ENCODE data around the gene PPP1CB. TPM values are rescaled to one million over a fixed set of nuclear protein-coding genes. Genes with fewer than 3 reads are reported as not detected.
"Not testable (repeated sequence)": the region's sequence is repeated elsewhere in the genome, so short reads cannot be mapped to it uniquely, and the experiment has no call there.

The PPP1CB gene
- total RNA-seq, 1 donor from 2014 or later = 196 TPM

GRCh38 chr2:28729698-28730097 lies 21.9 kb upstream of the PPP1CB start:
- H3K27ac ChIP-seq = peak overlapping the region; percentile 41 to 48
- DNase-seq (ENCODE audit: low spot score in 2 of 2) = no peak
- intact Hi-C loops (cut with DNase I) = loop anchor here (5.0 kb wide), 1 partner anchor 137 kb away; no protein-coding TSS in a partner anchor
- H3K4me3 ChIP-seq = peak overlapping the region in 1 of 2 donors; percentile 27
- H3K36me3 ChIP-seq = peaks cover 0 to 11% of the 10 kb centered on the region in 2 donors
- no peaks in the 10 kb centered on the region for H3K27me3 ChIP-seq
- H3K9me3 ChIP-seq = no peaks in the 10 kb centered on the region
- H3K4me1 ChIP-seq = peaks cover 4 to 29% of the 10 kb centered on the region in 2 donors
- TF ChIP-seq CTCF (IDR thresholded peaks at IDR 0.05) = no peak

GRCh38 chr2:28730641-28731146 lies 20.9 kb upstream of the PPP1CB start:
- TF ChIP-seq CTCF (IDR thresholded peaks at IDR 0.05) = no peak
- intact Hi-C loops (cut with DNase I) = loop anchor here (5.0 kb wide), 1 partner anchor 138 kb away; no protein-coding TSS in a partner anchor
- DNase-seq (ENCODE audit: low spot score in 2 of 2) = no peak
- Histone ChIP-seq H3K27ac (peak overlapping the region; percentile 41 to 48), H3K27me3 (no peaks in the 10 kb centered on the region), H3K4me3 (peak overlapping the region in 1 of 2 donors; percentile 27), H3K4me1 (peaks cover 4 to 29% of the 10 kb centered on the region in 2 donors), H3K9me3 (no peaks in the 10 kb centered on the region), H3K36me3 (peaks cover 0 to 11% of the 10 kb centered on the region in 2 donors)

GRCh38 chr2:28735511-28735910 lies 16.1 kb upstream of the PPP1CB start:
- DNase-seq (ENCODE audit: low spot score in 2 of 2) = no peak
- Histone ChIP-seq H3K27me3 (no peaks in the 10 kb centered on the region), H3K9me3 (peaks cover 0 to 7% of the 10 kb centered on the region in 2 donors), H3K36me3 (peaks cover 0 to under 1% of the 10 kb centered on the region in 2 donors), H3K4me3 (peak overlapping the region; percentile 52 to 62), H3K4me1 (peaks cover 4 to 20% of the 10 kb centered on the region in 2 donors), H3K27ac (peak overlapping the region; percentile 86 to 89)
- intact Hi-C loops (cut with DNase I) = loop anchor here (2.0 kb wide), 2 partner anchors 19 to 73 kb away; no protein-coding TSS in a partner anchor
- TF ChIP-seq CTCF (IDR thresholded peaks at IDR 0.05) = no peak

DNA sequence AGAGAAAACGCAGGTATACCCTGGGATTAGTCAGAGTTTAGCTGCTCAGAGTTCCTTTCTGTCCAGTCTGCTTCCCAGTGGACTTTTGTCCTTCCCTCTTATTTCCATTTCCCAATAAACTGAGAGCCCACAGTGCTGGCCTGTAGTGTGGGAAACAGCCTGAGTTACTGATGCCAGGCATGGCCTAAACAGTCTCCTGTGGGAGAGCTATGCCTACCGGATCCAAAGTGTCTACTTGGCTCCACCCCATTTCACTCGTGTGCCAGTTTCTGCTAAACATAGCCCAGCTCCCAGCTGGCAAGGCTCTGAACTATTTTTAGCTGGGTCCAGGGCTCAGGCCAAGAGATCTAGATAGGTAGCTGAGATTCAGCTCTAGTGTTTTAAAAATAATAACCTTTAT lies 15.6 kb upstream of the PPP1CB start:
- Histone ChIP-seq H3K36me3 (no peaks in the 10 kb centered on the region), H3K9me3 (peaks cover 0 to 7% of the 10 kb centered on the region in 2 donors), H3K4me1 (peaks cover 4 to 20% of the 10 kb centered on the region in 2 donors), H3K4me3 (peak overlapping the region; percentile 52 to 62), H3K27ac (peak overlapping the region; percentile 86 to 89), H3K27me3 (no peaks in the 10 kb centered on the region)
- intact Hi-C loops (cut with DNase I) = loop anchor here (2.0 kb wide), 1 partner anchor 15 kb away; the partner anchor contains the start of gene PPP1CB
- TF ChIP-seq CTCF (IDR thresholded peaks at IDR 0.05) = no peak
- peak; percentile 72 to 95 for DNase-seq (ENCODE audit: low spot score in 2 of 2)

- TF ChIP-seq CTCF (IDR thresholded peaks at IDR 0.05) = no peak
- Histone ChIP-seq H3K4me3 (no peak overlapping the region), H3K27me3 (no peaks in the 10 kb centered on the region), H3K27ac (no peak overlapping the region), H3K4me1 (peaks cover 3 to 20% of the 10 kb centered on the region in 2 donors), H3K9me3 (peaks cover 0 to 7% of the 10 kb centered on the region in 2 donors), H3K36me3 (no peaks in the 10 kb centered on the region)
- intact Hi-C loops (cut with DNase I) = loop anchor here (2.0 kb wide), 1 partner anchor 13 kb away; the partner anchor contains the start of gene PPP1CB
- DNase-seq (ENCODE audit: low spot score in 2 of 2) = no peak
These were observed 14.0 kb upstream of the PPP1CB start for GRCh38 chr2:28737655-28738054.

GRCh38 chr2:28742619-28743018 lies 9.0 kb upstream of the PPP1CB start:
- H3K27ac ChIP-seq; H3K36me3 ChIP-seq; H3K27me3 ChIP-seq; DNase-seq (ENCODE audit: low spot score in 2 of 2); intact Hi-C loops (cut with DNase I); H3K4me3 ChIP-seq; H3K9me3 ChIP-seq: not testable (repeated sequence)
- H3K4me1 ChIP-seq = peaks cover 12 to 28% of the 10 kb centered on the region in 2 donors
